Endothelial cell of umbilical vein (primary cell): ENCODE measurements around the gene SYCE1L. TPM values are rescaled to one million over a fixed set of nuclear protein-coding genes. Genes with fewer than 3 reads are reported as not detected.

ENCODE experiments used
- BruUV-seq: library from RNA; stranded (reverse); fragments of 400-500 nt; replicated peaks from 2 replicates; lab custom pipeline; 2021; lab: Mats Ljungman, UMichigan
- CTCF ChIA-PET: fragments of 300-600, 350-600 bp; sonication (Branson Sonifier 250); formaldehyde crosslinking; loops from one replicate; lab custom pipeline; 2021; ENCODE audit warnings: antibody characterized with exemption, inconsistent platforms; lab: Charles Lee
- POLR2A ChIA-PET: fragments of 300-600, 350-600 bp; sonication (Branson Sonifier 250); formaldehyde crosslinking; loops from one replicate; lab custom pipeline; 2021; ENCODE audit warnings: antibody characterized with exemption, inconsistent platforms; lab: Charles Lee
- DNase-seq: peaks from one replicate; pipeline ENCODE4 v3.0.0-alpha.2; 2011; ENCODE audit warnings: low read depth, low spot score
- FAIRE-seq: peaks from 2 replicates; lab custom pipeline; 2011; peaks lifted over from hg19 to GRCh38; lab: Jason Lieb, UNC
- H2AFZ ChIP-seq: 2 replicates; pipeline ENCODE4 v1.6.0; 2012; ENCODE audit warnings: low read depth, low read length, control low read depth, inconsistent platforms
- H3K27ac ChIP-seq: 2 replicates; pipeline ENCODE4 v1.5.1; 2011; ENCODE audit warnings: low read depth, mild to moderate bottlenecking, control low read depth, low read length, moderate library complexity; ENCODE audit not compliant: insufficient read depth
- H3K27me3 ChIP-seq, 2 experiments: 2 replicates each; pipeline versions ENCODE4 v1.6.0 to v1.6.1; 2011; ENCODE audit warnings: low read length in 2 of 2, mixed read lengths in 1 of 2; ENCODE audit not compliant: control insufficient read depth in 2 of 2, insufficient read depth in 2 of 2
- H3K36me3 ChIP-seq, 2 experiments: 2 replicates in 1 of 2; 3 replicates in 1 of 2; pipeline ENCODE4 v1.5.1; 2011; ENCODE audit warnings: low read length in 2 of 2, mild to moderate bottlenecking in 1 of 2, moderate library complexity in 1 of 2; ENCODE audit not compliant: control insufficient read depth in 2 of 2, insufficient read depth in 2 of 2; ENCODE audit errors: extremely low read depth in 1 of 2
- H3K4me1 ChIP-seq: 3 replicates; pipeline ENCODE4 v1.5.1; 2011; ENCODE audit warnings: mild to moderate bottlenecking, low read length; ENCODE audit not compliant: control insufficient read depth, insufficient read depth; ENCODE audit errors: extremely low read depth
- H3K4me2 ChIP-seq: 2 replicates; pipeline ENCODE4 v1.6.1; 2011; ENCODE audit warnings: low read length, control low read depth, mixed read lengths; ENCODE audit not compliant: insufficient read depth
- H3K4me3 ChIP-seq, 3 experiments: fragments of 200-600 bp in 1 of 3; sonication (generic), shearing (Covaris generic) in 1 of 3; replicated peaks in 1 of 3; 2 replicates each; pipeline ENCODE4 v1.5.1; 2011 to 2016; ENCODE audit warnings: control low read depth in 3 of 3, low read length in 3 of 3, mild to moderate bottlenecking in 2 of 3, inconsistent platforms in 1 of 3, low read depth in 1 of 3, moderate library complexity in 1 of 3; ENCODE audit not compliant: insufficient read depth in 1 of 3
- H3K79me2 ChIP-seq: 2 replicates; pipeline ENCODE4 v1.6.0; 2012; ENCODE audit warnings: low read length, inconsistent platforms; ENCODE audit not compliant: control insufficient read depth, insufficient read depth
- H3K9ac ChIP-seq: replicated peaks from 2 replicates; pipeline ENCODE3; 2011; ENCODE audit warnings: low read length, control low read depth; ENCODE audit not compliant: insufficient read depth; ENCODE audit errors: extremely low read depth
- H3K9me1 ChIP-seq: replicated peaks from 3 replicates; pipeline ENCODE4 v1.6.0; 2011; ENCODE audit warnings: mild to moderate bottlenecking, low read length; ENCODE audit not compliant: control insufficient read depth, insufficient read depth; ENCODE audit errors: extremely low read depth
- H3K9me3 ChIP-seq: replicated peaks from 2 replicates; pipeline ENCODE4 v1.5.1; 2012; ENCODE audit warnings: low read length, inconsistent platforms; ENCODE audit not compliant: control insufficient read depth, insufficient read depth
- H4K20me1 ChIP-seq: replicated peaks from 2 replicates; pipeline ENCODE3; 2011; ENCODE audit warnings: mild to moderate bottlenecking, low read length; ENCODE audit not compliant: control insufficient read depth, insufficient read depth; ENCODE audit errors: extremely low read depth
- CTCF ChIP-seq, 2 donors: IDR thresholded peaks; 1 replicate in 1 of 2; 2 replicates in 1 of 2; pipeline ENCODE4 v1.5.1; 2011; ENCODE audit warnings: low read length in 2 of 2, mild to moderate bottlenecking in 2 of 2, moderate library complexity in 2 of 2, control low read depth in 1 of 2, inconsistent platforms in 1 of 2, low read depth in 1 of 2; ENCODE audit not compliant: insufficient read depth in 1 of 2; ENCODE audit errors: extremely low read depth in 1 of 2
- EZH2 ChIP-seq: IDR thresholded peaks from 2 replicates; pipeline ENCODE4 v1.6.1; 2012; ENCODE audit warnings: borderline replicate concordance, low read depth, mild to moderate bottlenecking, moderate library complexity, low read length, inconsistent platforms; ENCODE audit not compliant: severe bottlenecking
- GATA2 ChIP-seq: IDR thresholded peaks from 2 replicates; pipeline ENCODE4 v1.7.0; 2011; ENCODE audit warnings: low read depth, mild to moderate bottlenecking, moderate library complexity, mixed read lengths, low read length; ENCODE audit not compliant: insufficient read length, insufficient read depth
- JUN ChIP-seq: IDR thresholded peaks from 2 replicates; pipeline ENCODE4 v1.6.1; 2011; ENCODE audit warnings: borderline replicate concordance, low read depth; ENCODE audit not compliant: insufficient read length, insufficient read depth
- MAX ChIP-seq: IDR thresholded peaks from 2 replicates; pipeline ENCODE4 v1.6.1; 2011; ENCODE audit not compliant: insufficient read depth, insufficient read length
- POLR2A ChIP-seq: IDR thresholded peaks from 2 replicates; pipeline ENCODE4 v1.6.1; 2012; ENCODE audit warnings: low read depth, mild to moderate bottlenecking, control low read depth, low read length
- POLR2AphosphoS5 ChIP-seq: IDR thresholded peaks from 2 replicates; pipeline ENCODE4 v1.6.1; 2012; ENCODE audit warnings: low read depth, mild to moderate bottlenecking, control low read depth, low read length, moderate library complexity; ENCODE audit not compliant: insufficient read depth
- dilution Hi-C: fragments of 300-500 bp; cut with MboI; formaldehyde crosslinking; loops from one replicate; pipeline ENCODE4 v1.15.0; 2019; ENCODE audit warnings: low sequenced_read_pairs; ENCODE audit not compliant: extremely low pct_ligation_motif_present
- intact Hi-C: fragments of 100-400 bp; cut with micrococcal nuclease; formaldehyde crosslinking; loops from one replicate; pipeline ENCODE4 v1.10.0; 2022
- polyA plus RNA-seq, 4 experiments: library from polyadenylated mRNA; depleted of rRNA in 3 of 4; stranded (reverse) in 3 of 4; unstranded in 1 of 4; fragments of >200 nt; gene quantifications; 2 replicates each; pipeline versions ENCODE4 v1.2.1 to v1.2.3, GENCODE V29; 2011 to 2012; ENCODE audit warnings: missing spikeins in 1 of 4
- total RNA-seq: library from RNA; stranded (reverse); gene quantifications from 2 replicates; pipeline ENCODE4 v1.2.3, GENCODE V29; 2021

The SYCE1L gene
- total and polyA plus RNA-seq, 2 donors (not counting 3 experiments of a cell fraction or from before 2014, with no cell fraction given): 6.8 to 13.7 TPM

- H3K4me2 ChIP-seq: peak overlapping the region; percentile 37
- TF ChIP-seq POLR2A: no peak
- TF ChIP-seq JUN: no peak
- TF ChIP-seq POLR2AphosphoS5: peak; percentile 37
- TF ChIP-seq GATA2: no peak
- no peak for TF ChIP-seq CTCF (IDR thresholded peaks at IDR 0.05; ENCODE audit: extremely low read depth in 1 of 2, insufficient read depth in 1 of 2, low read depth in 1 of 2, low read length in 2 of 2)
- no peak for TF ChIP-seq MAX
- TF ChIP-seq EZH2: no peak
- FAIRE-seq: peak; percentile 53
- POLR2A ChIA-PET: no interaction called here
- no peaks in the 10 kb centered on the region for H4K20me1 ChIP-seq
- peaks cover 17% of the 10 kb centered on the region for H3K4me1 ChIP-seq
- H2AFZ ChIP-seq: peak overlapping the region; percentile 96
- CTCF ChIA-PET: interaction anchor here (0.7 to 1.5 kb wide), 3 partner anchors 11 to 372 kb away, joined by 4 to 6 read pairs (median 4); no protein-coding TSS in a partner anchor
- H3K27me3 ChIP-seq: no peaks in the 10 kb centered on the region
- no peaks in the 10 kb centered on the region for H3K79me2 ChIP-seq
- no peaks in the 10 kb centered on the region for H3K9me1 ChIP-seq
- intact Hi-C loops (loop anchor here (1.0 to 2.0 kb wide), 2 partner anchors 21 to 23 kb away; partner anchors contain the start of gene MON1B), dilution Hi-C loops (no loop called here)
- DNase-seq: peak; percentile 48
- TSS peak; percentile 54 for BruUV-seq
- H3K27ac ChIP-seq: peak overlapping the region; percentile 48
- no peaks in the 10 kb centered on the region for H3K36me3 ChIP-seq
- H3K9ac ChIP-seq: peak overlapping the region; percentile 91
- H3K9me3 ChIP-seq: no peaks in the 10 kb centered on the region
- peak overlapping the region; percentile 43 to 70 (median 57) for H3K4me3 ChIP-seq
Measured at GRCh38 chr16:77211880-77212740, 12.9 kb downstream of the SYCE1L start.
